Skin of body (tissue), 3 donors: Measurements from ENCODE around the gene LRRC75A. TPM values are rescaled to one million over a fixed set of nuclear protein-coding genes. Genes with fewer than 3 reads are reported as not detected.
"Not testable (repeated sequence)": the region's sequence is repeated elsewhere in the genome, so short reads cannot be mapped to it uniquely, and the experiment has no call there.

Source experiments
- DNase-seq: peaks from one replicate; lab custom pipeline; 2025; lab: John Stamatoyannopoulos, UW
- small RNA-seq: library from RNA; depleted of rRNA; stranded (forward); fragments of <200 nt; gene quantifications from one replicate; pipeline ENCODE3, GENCODE V24; 2014; ENCODE audit warnings: low replicate concordance
- total RNA-seq: library from RNA; depleted of rRNA; stranded (reverse); fragments of >200 nt; gene quantifications from one replicate; pipeline ENCODE4 v1.2.3, GENCODE V29; 2014

LRRC75A gene
- total RNA-seq, 1 donor from 2014 or later: 2.9 TPM

GRCh38 chr17:16407911-16408588 is 83.9 kb downstream of the LRRC75A start:
- no peak for DNase-seq

- DNase-seq: no peak
Measured at GRCh38 chr17:16406742-16407674, 85.0 kb downstream of the LRRC75A start.

GRCh38 chr17:16403847-16404246 is 88.1 kb downstream of the LRRC75A start:
- not testable (repeated sequence) for DNase-seq

GRCh38 chr17:16398270-16399267 is 93.4 kb downstream of the LRRC75A start:
- no peak for DNase-seq

- DNase-seq: not testable (repeated sequence)
Measured at GRCh38 chr17:16396693-16397092, 95.3 kb downstream of the LRRC75A start.

- DNase-seq: not testable (repeated sequence)
Measured at GRCh38 chr17:16395887-16396286, 96.1 kb downstream of the LRRC75A start.

GRCh38 chr17:16392491-16392890 is 99.5 kb downstream of the LRRC75A start:
- not testable (repeated sequence) for DNase-seq

Small RNAs within 50 kb of the gene (small RNA-seq; reads per million reads assigned to genes)
- gene SNORD49A (not detected), gene SNORD65 (not detected)

Other genes with a start within 250 kb of the LRRC75A start
- 11.6 TPM for gene CENPV, start 138.7 kb downstream of the LRRC75A start, total RNA-seq
- gene UBB, start 111.1 kb downstream of the LRRC75A start, total RNA-seq: 1,502 TPM
- 5.2 TPM for gene TRPV2, start 76.6 kb downstream of the LRRC75A start, total RNA-seq
- gene ZNF287, start 77.0 kb upstream of the LRRC75A start, total RNA-seq: 5.2 TPM
- gene ZNF624, start 161.7 kb upstream of the LRRC75A start, total RNA-seq: 12.8 TPM
- gene CCDC144A, start 198.0 kb upstream of the LRRC75A start, total RNA-seq: 1.7 TPM